AG08396 (cell line): ENCODE results near the gene ATG7.

Experiments used
- DNase-seq: peaks from one replicate; pipeline ENCODE4 v3.0.0; 2012; ENCODE audit warnings: low spot score, mixed read lengths

ATG7 gene

GRCh38 chr3:11362600-11362999 lies 90.4 kb downstream of the ATG7 start:
- DNase-seq: peak; percentile 46

- no peak for DNase-seq
Measured at GRCh38 chr3:11363715-11364114, 91.5 kb downstream of the ATG7 start.

GRCh38 chr3:11364181-11364580 lies 92.0 kb downstream of the ATG7 start:
- peak; percentile 59 for DNase-seq

- peak; percentile 49 for DNase-seq
Measured at GRCh38 chr3:11367143-11367693, 95.0 kb downstream of the ATG7 start.

GRCh38 chr3:11370191-11370590 lies 98.0 kb downstream of the ATG7 start:
- no peak for DNase-seq

GRCh38 chr3:11370966-11371365 lies 98.8 kb downstream of the ATG7 start:
- no peak for DNase-seq

- no peak for DNase-seq
Measured at GRCh38 chr3:11371747-11372146, 99.5 kb downstream of the ATG7 start.

- no peak for DNase-seq
Measured at GRCh38 chr3:11373235-11373634, 101.0 kb downstream of the ATG7 start.

GRCh38 chr3:11373654-11374053 lies 101.5 kb downstream of the ATG7 start:
- no peak for DNase-seq

- DNase-seq: no peak
Measured at GRCh38 chr3:11375333-11376088, 103.3 kb downstream of the ATG7 start.

- DNase-seq: no peak
Measured at GRCh38 chr3:11377719-11378118, 105.5 kb downstream of the ATG7 start.

GRCh38 chr3:11379238-11379823 lies 107.1 kb downstream of the ATG7 start:
- peak; percentile 33 for DNase-seq

- DNase-seq: no peak
Measured at GRCh38 chr3:11379824-11380701, 107.9 kb downstream of the ATG7 start.

- no peak for DNase-seq
Measured at GRCh38 chr3:11381141-11381540, 108.9 kb downstream of the ATG7 start.

GRCh38 chr3:11381563-11381962 lies 109.4 kb downstream of the ATG7 start:
- DNase-seq: no peak

GRCh38 chr3:11382146-11382745 lies 110.0 kb downstream of the ATG7 start:
- DNase-seq: no peak

GRCh38 chr3:11384074-11384473 lies 111.9 kb downstream of the ATG7 start:
- DNase-seq: no peak

GRCh38 chr3:11385326-11385725 lies 113.1 kb downstream of the ATG7 start:
- DNase-seq: no peak

GRCh38 chr3:11385891-11386290 lies 113.7 kb downstream of the ATG7 start:
- DNase-seq: no peak

- DNase-seq: no peak
Measured at GRCh38 chr3:11386465-11387113, 114.4 kb downstream of the ATG7 start.

- no peak for DNase-seq
Measured at GRCh38 chr3:11389386-11390268, 117.4 kb downstream of the ATG7 start.
